22Rv1 (cell line): ENCODE results near the gene DPH7.

ENCODE experiments used
- ZFX ChIP-seq: fragments of 450-650 bp; IDR thresholded peaks from 2 replicates; pipeline ENCODE4 v1.6.1; 2017; ENCODE audit warnings: antibody characterized with exemption, borderline replicate concordance
- TF ChIP-seq, protein P1 (sequence below): fragments of 450-650 bp; IDR thresholded peaks from 2 replicates; pipeline ENCODE4 v1.5.1; 2017; ENCODE audit warnings: mild to moderate bottlenecking

DNA sequence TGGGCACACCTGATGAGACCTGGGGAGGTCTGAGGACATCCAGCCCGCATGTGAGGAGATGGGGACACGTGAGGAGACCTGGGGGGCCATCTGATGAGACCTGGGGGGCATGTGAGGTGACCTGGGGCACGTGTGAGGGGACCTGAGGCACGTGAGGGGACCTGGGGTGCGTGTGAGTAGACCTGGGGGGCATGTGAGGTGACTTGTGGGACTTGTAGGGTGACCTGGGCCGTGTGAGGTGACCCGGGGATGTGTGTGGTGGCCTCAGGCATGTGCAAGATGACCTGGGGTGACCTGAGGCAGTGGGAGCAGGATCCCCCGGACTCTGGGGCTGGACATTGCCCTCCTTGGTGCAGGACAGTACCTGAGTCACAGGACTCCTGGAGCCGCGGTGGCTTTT lies 59.2 kb downstream of the DPH7 start:
- TF ChIP-seq, protein P1, sequence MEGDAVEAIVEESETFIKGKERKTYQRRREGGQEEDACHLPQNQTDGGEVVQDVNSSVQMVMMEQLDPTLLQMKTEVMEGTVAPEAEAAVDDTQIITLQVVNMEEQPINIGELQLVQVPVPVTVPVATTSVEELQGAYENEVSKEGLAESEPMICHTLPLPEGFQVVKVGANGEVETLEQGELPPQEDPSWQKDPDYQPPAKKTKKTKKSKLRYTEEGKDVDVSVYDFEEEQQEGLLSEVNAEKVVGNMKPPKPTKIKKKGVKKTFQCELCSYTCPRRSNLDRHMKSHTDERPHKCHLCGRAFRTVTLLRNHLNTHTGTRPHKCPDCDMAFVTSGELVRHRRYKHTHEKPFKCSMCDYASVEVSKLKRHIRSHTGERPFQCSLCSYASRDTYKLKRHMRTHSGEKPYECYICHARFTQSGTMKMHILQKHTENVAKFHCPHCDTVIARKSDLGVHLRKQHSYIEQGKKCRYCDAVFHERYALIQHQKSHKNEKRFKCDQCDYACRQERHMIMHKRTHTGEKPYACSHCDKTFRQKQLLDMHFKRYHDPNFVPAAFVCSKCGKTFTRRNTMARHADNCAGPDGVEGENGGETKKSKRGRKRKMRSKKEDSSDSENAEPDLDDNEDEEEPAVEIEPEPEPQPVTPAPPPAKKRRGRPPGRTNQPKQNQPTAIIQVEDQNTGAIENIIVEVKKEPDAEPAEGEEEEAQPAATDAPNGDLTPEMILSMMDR = no peak
- TF ChIP-seq ZFX = no peak
